GM21447 (cell line): ENCODE data around the gene DNPEP.

Source experiments
- ATAC-seq: cut with Tn5 transposase; IDR thresholded peaks from one replicate; pipeline ENCODE4 v1.9.1; 2021; ENCODE audit not compliant: unreplicated experiment

Gene DNPEP

GRCh38 chr2:219387306-219388120 lies at the start of gene DNPEP:
DNPEP (minus strand) TSS chr2:219387912; CDS start chr2:219387794, 118 bp downstream.
- peak; percentile 73 for ATAC-seq

GRCh38 chr2:219437141-219437540 lies 49.4 kb upstream of the DNPEP start:
- ATAC-seq, result no peak

GRCh38 chr2:219436491-219436890 lies 48.8 kb upstream of the DNPEP start:
- no peak for ATAC-seq

DNA sequence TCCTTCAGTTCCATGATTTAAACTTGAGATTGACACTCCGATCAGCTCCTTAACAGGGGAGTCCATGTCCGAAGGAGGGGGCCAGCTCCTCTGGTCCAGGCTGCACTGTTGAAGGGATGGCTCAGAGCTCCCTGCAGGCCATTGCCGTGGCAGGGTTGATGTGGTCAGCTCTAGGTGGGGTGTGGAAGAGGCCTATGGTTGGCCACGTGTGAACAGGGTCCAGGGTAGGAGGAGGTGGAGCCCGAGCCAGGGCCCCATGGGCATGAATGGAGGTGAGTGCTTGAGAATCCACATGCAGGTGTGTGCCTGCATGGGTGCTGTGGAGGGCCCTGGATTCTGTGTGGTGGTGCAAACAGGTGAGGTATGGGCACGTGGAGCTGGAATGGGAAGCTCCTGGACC lies 48.0 kb upstream of the DNPEP start:
- no peak for ATAC-seq

DNA sequence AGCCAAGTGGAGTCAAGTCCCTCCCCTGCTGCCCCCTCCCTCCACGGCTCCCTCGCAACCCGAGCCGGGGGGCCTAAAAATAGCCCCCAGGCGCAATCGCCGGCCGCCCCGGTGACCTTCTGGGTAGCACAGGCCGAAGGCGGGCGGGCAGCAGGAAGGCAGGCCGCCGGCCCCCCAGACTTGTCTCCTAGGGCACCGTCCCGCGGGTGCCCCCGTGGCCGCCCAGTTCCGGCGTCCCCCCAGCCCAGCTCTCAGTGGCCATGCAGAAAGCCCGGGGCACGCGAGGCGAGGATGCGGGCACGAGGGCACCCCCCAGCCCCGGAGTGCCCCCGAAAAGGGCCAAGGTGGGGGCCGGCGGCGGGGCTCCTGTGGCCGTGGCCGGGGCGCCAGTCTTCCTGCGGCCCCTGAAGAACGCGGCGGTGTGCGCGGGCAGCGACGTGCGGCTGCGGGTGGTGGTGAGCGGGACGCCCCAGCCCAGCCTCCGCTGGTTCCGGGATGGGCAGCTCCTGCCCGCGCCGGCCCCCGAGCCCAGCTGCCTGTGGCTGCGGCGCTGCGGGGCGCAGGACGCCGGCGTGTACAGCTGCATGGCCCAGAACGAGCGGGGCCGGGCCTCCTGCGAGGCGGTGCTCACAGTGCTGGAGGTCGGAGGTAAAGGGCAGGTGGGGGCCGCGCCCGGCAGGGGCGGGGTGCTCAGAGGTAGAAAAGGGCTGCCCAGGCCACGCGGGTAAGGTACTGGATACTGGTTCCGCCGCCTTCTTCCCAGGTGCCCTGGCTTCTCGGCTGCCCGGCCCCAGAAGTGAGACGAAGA lies 47.2 kb upstream of the DNPEP start, which contains the start of gene SPEG:
Gene SPEG (plus strand): TSS at position 126 of the 808 bp plus-strand sequence. CDS start 135 bp downstream, at position 261.
- no peak for ATAC-seq

DNA sequence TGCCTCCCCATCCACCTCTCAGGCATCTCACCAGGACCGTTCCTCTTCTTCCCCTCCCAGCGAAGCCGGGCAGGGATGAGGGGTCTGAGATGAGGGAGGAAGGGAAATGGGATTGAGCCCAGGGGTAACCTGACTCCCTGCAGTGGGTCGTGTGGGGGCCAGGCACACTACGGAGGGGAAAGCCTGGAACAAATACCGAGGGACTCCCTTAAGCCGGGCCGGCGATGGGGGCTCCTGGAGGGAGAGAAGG lies 46.7 kb upstream of the DNPEP start:
- ATAC-seq, result no peak

DNA sequence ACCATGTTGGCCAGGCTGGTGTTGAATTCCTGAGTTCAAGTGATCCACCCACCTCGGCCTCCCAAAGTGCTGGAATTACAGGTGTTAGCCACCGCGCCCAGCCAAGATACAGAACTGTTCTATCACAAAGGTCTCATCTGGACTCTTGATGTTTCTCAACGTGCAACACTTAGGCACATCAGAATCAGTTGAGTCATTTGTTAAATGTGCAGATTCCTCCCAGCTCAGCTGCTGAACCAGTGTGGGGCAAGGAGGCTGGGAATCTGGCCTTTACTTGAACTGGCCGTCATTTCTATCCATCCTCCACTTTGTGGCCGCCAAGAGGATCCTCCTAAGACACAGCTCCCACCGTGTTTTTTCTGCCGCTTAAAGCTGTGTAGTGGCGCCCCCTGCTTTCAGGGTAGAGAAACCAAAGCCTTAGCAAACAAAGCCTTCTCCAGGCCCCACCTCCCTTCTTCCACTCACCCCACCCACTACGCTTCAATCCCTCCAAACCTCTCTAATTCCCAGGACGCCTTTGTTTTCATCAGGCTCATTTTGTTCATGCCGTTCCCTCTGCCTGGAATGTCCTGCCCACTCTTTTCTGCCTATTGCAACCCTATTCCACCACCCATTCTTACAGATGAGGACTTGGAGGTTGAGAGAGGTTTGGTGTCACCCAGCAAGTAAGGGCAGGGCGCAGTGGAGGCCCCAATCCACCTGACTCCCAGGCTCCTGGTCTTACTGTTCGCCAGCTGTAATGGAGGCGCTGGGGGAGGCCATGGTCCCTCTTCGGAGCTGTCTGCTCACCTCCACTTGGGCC lies 46.2 kb upstream of the DNPEP start:
- no peak for ATAC-seq

DNA sequence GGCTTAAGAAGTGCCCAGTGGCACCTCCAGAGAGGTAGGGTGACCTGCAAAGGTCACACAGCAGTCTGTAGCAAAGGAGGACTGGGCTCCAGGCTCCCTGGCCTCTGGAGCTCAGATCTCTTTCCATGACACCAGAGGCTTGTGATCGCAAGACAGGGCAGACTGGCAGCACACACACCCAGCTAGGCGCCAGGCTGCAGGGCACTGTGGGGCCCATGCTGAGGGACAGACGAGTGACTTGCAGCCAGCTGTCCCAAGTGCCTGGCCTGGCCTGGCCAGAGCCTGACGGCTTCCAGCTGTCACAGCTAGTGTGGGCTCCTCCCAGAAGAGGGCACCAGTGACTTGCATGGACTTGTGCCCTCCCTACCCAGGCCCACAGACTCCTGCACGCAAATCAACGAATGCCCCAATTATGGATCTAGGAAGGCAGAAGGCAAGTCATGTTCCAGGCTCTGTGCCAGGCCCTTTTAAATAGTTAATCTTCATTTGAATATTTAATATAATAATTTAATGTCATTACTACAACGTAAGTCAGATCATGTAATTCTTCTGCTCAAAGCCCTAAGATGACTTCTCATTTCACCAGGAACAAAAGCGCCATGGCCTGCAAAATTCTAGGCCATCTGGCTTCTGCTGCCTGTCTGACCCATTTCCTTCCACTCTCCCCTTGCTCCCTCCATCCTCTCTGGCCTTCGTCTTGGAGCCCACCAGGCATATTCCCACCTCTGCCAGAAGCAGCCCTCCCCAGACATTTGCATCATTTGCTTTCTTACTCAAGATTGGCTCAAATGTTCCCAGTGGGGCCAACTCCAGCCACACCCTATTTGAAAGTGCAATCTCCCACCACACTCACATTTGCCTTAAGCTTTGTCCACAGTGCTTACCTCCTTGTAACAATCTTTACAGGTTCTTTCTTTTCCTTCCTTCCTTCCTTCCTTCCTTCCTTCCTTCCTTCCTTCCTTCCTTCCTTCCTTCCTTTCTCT lies 43.2 kb upstream of the DNPEP start:
- ATAC-seq, result no peak

GRCh38 chr2:219429958-219430606 lies 42.4 kb upstream of the DNPEP start:
- ATAC-seq, result no peak

DNA sequence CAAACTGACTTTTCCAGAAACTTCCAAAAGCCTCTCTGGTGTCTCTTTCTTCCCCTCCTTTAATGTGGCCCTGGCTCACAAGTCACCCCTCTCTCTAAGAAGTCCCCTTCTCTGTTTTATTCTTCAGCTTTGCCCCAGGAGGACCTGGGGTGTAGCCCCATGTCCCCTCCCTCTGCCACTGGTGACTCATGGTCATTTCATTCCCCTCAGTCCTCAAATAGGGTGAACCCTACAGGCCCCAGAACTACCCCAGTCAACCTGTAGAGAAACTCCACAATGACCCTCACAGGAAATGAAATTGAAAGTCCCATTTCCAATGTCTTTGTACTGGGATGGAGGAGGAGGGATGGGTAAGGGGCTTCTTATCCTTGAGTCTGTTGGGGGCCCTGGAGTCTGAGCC lies 40.8 kb upstream of the DNPEP start:
- no peak for ATAC-seq

GRCh38 chr2:219426534-219427136 lies 38.9 kb upstream of the DNPEP start:
- no peak for ATAC-seq

- ATAC-seq, result no peak
Observed at GRCh38 chr2:219426068-219426443, 38.3 kb upstream of the DNPEP start.

GRCh38 chr2:219425238-219426067 lies 37.7 kb upstream of the DNPEP start:
- no peak for ATAC-seq

DNA sequence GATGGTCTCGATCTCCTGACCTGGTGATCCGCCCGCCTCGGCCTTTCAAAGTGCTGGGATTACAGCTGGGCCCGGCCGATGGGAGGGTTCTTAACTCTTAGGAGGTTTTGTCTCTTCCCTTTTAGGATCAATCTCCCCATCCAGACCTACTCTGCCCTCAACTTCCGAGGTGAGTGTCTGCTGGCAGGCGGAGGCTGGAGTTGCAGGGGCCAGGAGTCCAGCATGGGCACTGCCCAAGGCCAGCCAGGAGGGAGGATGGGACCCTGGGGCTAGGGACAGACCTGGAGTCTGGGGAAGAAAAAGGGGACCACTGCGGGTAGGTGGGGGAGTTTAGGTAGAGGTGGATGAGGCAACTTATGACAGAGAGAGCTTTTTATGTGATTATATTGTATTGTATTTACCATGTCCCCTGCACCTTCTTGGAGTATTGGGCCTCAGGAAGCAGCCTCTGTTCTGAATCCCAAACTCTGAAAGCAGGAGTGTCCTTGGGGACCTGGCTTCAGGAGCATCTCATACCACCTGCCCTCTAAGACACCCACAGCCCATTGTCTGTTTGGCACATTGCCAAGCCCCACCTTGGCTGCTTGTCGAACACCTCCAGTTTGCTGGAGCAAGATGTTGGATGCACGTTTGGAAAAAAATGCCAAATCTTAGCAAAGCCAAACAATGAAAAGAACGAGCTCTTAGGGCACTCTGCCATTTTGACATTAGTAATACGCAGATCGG lies 36.1 kb upstream of the DNPEP start:
- no peak for ATAC-seq

DNA sequence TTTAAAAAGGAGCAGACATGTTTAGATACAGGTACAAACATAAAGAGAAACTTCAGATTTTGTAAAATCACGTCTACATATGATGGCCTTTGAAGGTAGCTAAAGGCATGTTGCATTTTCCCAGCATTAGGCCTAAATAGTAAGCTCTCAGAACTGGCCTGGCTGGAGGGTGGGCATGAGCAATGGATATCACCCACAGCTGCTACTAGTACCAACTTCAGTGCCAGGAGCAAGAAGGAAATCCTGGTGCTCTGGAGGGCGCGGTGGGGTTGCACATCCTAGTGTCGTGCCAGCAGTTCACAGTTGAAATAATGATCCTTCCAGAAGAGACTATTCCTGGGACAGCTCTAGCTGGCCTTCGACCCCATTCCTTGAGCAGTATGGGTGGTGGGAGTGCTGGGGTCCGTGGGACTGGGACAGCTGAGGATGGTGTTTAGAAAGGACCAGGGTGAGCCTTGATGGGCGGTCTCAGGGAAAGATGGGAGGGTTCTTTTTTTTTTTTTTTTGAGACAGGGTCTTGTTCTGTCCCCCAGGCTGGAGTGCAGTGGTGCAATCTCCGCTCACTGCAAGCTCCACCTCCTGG lies 35.3 kb upstream of the DNPEP start:
- ATAC-seq, result no peak

- no peak for ATAC-seq
Observed at GRCh38 chr2:219421323-219421722, 33.6 kb upstream of the DNPEP start.

GRCh38 chr2:219420687-219421086 lies 33.0 kb upstream of the DNPEP start:
- ATAC-seq, result no peak
